ENCODE data around the gene NUAK1. TPM values are rescaled to one million over a fixed set of nuclear protein-coding genes. Genes with fewer than 3 reads are reported as not detected.

Gene NUAK1
- total RNA-seq, 1 donor from 2014 or later, result 16.6 TPM

- TF ChIP-seq, protein P1, sequence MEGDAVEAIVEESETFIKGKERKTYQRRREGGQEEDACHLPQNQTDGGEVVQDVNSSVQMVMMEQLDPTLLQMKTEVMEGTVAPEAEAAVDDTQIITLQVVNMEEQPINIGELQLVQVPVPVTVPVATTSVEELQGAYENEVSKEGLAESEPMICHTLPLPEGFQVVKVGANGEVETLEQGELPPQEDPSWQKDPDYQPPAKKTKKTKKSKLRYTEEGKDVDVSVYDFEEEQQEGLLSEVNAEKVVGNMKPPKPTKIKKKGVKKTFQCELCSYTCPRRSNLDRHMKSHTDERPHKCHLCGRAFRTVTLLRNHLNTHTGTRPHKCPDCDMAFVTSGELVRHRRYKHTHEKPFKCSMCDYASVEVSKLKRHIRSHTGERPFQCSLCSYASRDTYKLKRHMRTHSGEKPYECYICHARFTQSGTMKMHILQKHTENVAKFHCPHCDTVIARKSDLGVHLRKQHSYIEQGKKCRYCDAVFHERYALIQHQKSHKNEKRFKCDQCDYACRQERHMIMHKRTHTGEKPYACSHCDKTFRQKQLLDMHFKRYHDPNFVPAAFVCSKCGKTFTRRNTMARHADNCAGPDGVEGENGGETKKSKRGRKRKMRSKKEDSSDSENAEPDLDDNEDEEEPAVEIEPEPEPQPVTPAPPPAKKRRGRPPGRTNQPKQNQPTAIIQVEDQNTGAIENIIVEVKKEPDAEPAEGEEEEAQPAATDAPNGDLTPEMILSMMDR (IDR thresholded peaks at IDR 0.05; ENCODE audit: unreplicated experiment), result peak; percentile 97
- Mint-ChIP-seq H3K4me3 (ENCODE audit: unreplicated experiment) (peak overlapping the region; percentile 99), H3K27me3 (ENCODE audit: unreplicated experiment) (peaks cover 9% of the 10 kb centered on the region), H3K27ac (ENCODE audit: unreplicated experiment) (peak overlapping the region; percentile 17), H3K9me3 (ENCODE audit: unreplicated experiment) (no peaks in the 10 kb centered on the region), H3K4me1 (ENCODE audit: unreplicated experiment) (peaks cover 62% of the 10 kb centered on the region), H3K36me3 (ENCODE audit: low read depth, unreplicated experiment) (peaks cover 9% of the 10 kb centered on the region)
- DNase-seq (ENCODE audit: low spot score), result peak; percentile 85
These were observed 2.5 kb downstream of the NUAK1 start for GRCh38 chr12:106136263-106136662.

DNA sequence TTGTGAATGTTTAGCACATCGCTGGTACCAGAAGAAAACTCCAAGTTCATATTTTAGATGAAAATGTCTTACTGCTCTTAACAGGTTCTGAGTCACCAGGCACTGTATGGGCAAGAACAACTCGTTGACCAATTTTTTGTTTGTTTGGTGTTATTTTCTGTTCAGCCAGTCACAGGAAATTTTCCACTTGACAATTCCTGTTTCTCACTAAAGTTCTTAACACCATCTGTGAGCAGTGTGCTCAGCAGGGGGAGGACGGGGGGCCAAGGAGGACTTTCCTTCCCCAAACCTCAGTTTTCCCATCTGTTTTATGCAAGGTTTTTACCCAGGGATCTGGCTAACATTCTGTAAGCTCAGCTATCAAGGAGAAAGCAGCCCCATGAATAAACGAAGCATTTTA, 3.0 kb downstream of the NUAK1 start:
- Mint-ChIP-seq H3K4me1 (ENCODE audit: unreplicated experiment) (peaks cover 59% of the 10 kb centered on the region), H3K4me3 (ENCODE audit: unreplicated experiment) (peak overlapping the region; percentile 99), H3K27me3 (ENCODE audit: unreplicated experiment) (peaks cover 9% of the 10 kb centered on the region), H3K36me3 (ENCODE audit: low read depth, unreplicated experiment) (peaks cover 9% of the 10 kb centered on the region), H3K9me3 (ENCODE audit: unreplicated experiment) (no peaks in the 10 kb centered on the region), H3K27ac (ENCODE audit: unreplicated experiment) (peak overlapping the region; percentile 11)
- TF ChIP-seq, protein P1 (IDR thresholded peaks at IDR 0.05; ENCODE audit: unreplicated experiment), result no peak
- DNase-seq (ENCODE audit: low spot score), result no peak

DNA sequence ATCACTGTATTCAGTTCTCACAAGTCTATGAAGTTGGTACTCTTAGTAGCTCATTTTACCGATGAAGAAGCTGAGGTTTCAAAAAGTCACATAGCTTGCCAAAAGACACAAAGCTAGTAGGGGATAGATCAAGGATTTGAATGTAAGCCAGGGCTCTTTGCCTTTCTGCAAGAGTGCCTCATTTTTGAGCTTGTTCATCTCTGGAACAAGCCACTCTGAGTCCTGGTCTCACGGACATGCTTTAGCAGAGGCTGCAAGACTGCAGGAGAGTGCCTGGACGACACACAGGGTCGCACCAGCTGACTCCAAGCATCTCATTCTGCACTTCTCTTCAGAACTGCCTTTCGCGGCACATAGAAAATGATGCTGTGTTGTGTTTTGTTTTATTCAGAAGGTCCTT, 3.7 kb downstream of the NUAK1 start:
- Mint-ChIP-seq H3K4me3 (ENCODE audit: unreplicated experiment) (no peak overlapping the region), H3K27me3 (ENCODE audit: unreplicated experiment) (peaks cover 9% of the 10 kb centered on the region)
- TF ChIP-seq, protein P1 (IDR thresholded peaks at IDR 0.05; ENCODE audit: unreplicated experiment), result no peak

DNA sequence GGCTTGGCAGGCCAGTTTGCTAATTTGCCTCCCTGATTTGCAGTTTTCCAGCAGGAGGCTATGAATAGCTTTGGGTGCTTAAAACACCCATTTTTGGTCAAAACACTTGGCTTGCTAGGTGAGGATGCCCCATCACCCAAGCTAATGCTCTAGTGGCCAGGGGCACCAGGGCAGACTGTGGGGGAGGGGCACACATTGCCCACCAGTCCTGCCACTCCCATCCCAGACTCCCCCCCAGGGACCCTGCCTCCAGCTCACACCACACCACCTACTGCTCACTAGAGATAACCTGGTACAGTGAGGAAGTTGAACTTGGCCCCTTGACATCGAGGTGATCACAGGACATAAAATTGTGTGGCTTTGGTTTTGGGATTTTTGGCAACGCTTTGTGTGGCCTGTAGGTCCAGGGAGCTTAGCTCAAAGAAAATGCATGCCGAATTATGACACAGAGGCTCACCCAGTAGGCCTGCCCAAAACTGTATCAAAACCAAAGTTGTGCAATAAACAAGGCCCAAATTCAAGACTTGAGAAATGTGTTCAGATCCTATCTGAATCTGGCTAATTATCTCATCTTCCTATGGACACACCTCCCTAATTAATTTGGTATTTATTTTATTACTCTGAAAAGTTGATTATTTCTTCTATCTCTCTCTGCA, 4.3 kb downstream of the NUAK1 start:
- DNase-seq (ENCODE audit: low spot score), result no peak
- peaks cover 9% of the 10 kb centered on the region for H3K27me3 Mint-ChIP-seq (ENCODE audit: unreplicated experiment)
- TF ChIP-seq, protein P1 (IDR thresholded peaks at IDR 0.05; ENCODE audit: unreplicated experiment), result no peak
- H3K27ac Mint-ChIP-seq (ENCODE audit: unreplicated experiment), result no peak overlapping the region
- H3K4me1 Mint-ChIP-seq (ENCODE audit: unreplicated experiment), result peaks cover 53% of the 10 kb centered on the region
- no peaks in the 10 kb centered on the region for H3K9me3 Mint-ChIP-seq (ENCODE audit: unreplicated experiment)
- H3K36me3 Mint-ChIP-seq (ENCODE audit: low read depth, unreplicated experiment), result peaks cover 4% of the 10 kb centered on the region
- H3K4me3 Mint-ChIP-seq (ENCODE audit: unreplicated experiment), result no peak overlapping the region

More for the DNA sequence above, 3.7 kb downstream of the NUAK1 start:
- peaks cover 4% of the 10 kb centered on the region for H3K36me3 Mint-ChIP-seq (ENCODE audit: low read depth, unreplicated experiment)
- no peak for DNase-seq (ENCODE audit: low spot score)
- no peaks in the 10 kb centered on the region for H3K9me3 Mint-ChIP-seq (ENCODE audit: unreplicated experiment)
- H3K4me1 Mint-ChIP-seq (ENCODE audit: unreplicated experiment), result peaks cover 52% of the 10 kb centered on the region
- H3K27ac Mint-ChIP-seq (ENCODE audit: unreplicated experiment), result no peak overlapping the region
